Body of pancreas (tissue), 4 donors: ENCODE results near the gene CLDN18. TPM values are rescaled to one million over a fixed set of nuclear protein-coding genes. Genes with fewer than 3 reads are reported as not detected.

Source experiments
- ATAC-seq: fragments of 150-250 bp; one replicate; pipeline ENCODE4 v1.9.1; 2016
- DNase-seq, 4 donors: peaks; one replicate each; pipeline ENCODE4 v3.0.0-alpha.2; 2019
- H3K27ac ChIP-seq, 4 donors: fragments of 200-600 bp; sonication (generic); 1 replicate in 3 of 4; 2 replicates in 1 of 4; pipeline versions ENCODE4 v1.5.1 to v1.6.1; 2016 to 2019; ENCODE audit warnings: mild to moderate bottlenecking in 1 of 4, mixed read lengths in 1 of 4, moderate library complexity in 1 of 4
- H3K27me3 ChIP-seq, 2 donors: fragments of 200-600 bp; sonication (generic); one replicate each; pipeline ENCODE4 v1.6.0; 2016; ENCODE audit warnings: mild to moderate bottlenecking in 1 of 2
- H3K36me3 ChIP-seq, 2 donors: fragments of 200-600 bp; sonication (generic); replicated peaks in 1 of 2; 2 replicates each; pipeline ENCODE4 v1.5.1; 2016; ENCODE audit warnings: low read depth in 2 of 2; ENCODE audit not compliant: insufficient read depth in 1 of 2
- H3K4me1 ChIP-seq: fragments of 200-600 bp; sonication (generic); one replicate; pipeline ENCODE4 v1.6.0; 2016
- H3K4me3 ChIP-seq, 2 donors: fragments of 200-600 bp; sonication (generic); 1 replicate in 1 of 2; 2 replicates in 1 of 2; pipeline ENCODE4 v1.5.1; 2016 to 2019
- H3K9me3 ChIP-seq, 3 donors: fragments of 200-600 bp; sonication (generic); 1 replicate in 2 of 3; 2 replicates in 1 of 3; pipeline ENCODE4 v1.5.1; 2016
- POLR2A ChIP-seq, 3 donors: fragments of 450-650 bp; IDR thresholded peaks; one replicate each; pipeline ENCODE4 v1.6.1; 2016; ENCODE audit warnings: antibody characterized with exemption in 3 of 3, mild to moderate bottlenecking in 2 of 3
- WGBS, 2 donors: methylation state at CpG; one replicate each; pipeline ENCODE4 v1.1.5; 2017; 5-methylcytosine and 5-hydroxymethylcytosine counted together
- intact Hi-C: fragments of 100-400 bp; cut with DNase I; formaldehyde crosslinking; loops from one replicate; pipeline ENCODE4 v1.15.1; 2023
- total RNA-seq, 2 donors: library from RNA; depleted of rRNA; stranded (reverse); fragments of >200 nt; gene quantifications; one replicate each; pipeline ENCODE4 v1.1.0, GENCODE V29; 2016
- TF ChIP-seq, protein P1 (sequence below), 7 experiments: fragments of 450-650 bp in 4 of 7; fragments of 200-600 bp in 3 of 7; sonication (generic) in 3 of 7; IDR thresholded peaks; one replicate each; pipeline ENCODE4 v1.5.1; 2016 to 2019; ENCODE audit warnings: antibody characterized with exemption in 7 of 7

The CLDN18 gene
- total RNA-seq, 2 donors from 2014 or later = 2.0 to 10.1 TPM

- no peak overlapping the region for H3K27ac ChIP-seq
- H3K36me3 ChIP-seq = no peaks in the 10 kb centered on the region
- 47 to 53% methylated on average over 3 to 7 of the region's 8 CpGs for WGBS, 2 donors
- no peaks in the 10 kb centered on the region for H3K27me3 ChIP-seq
- intact Hi-C loops = no loop called here
- no peak for DNase-seq
- no peaks in the 10 kb centered on the region for H3K9me3 ChIP-seq
- TF ChIP-seq, protein P1, sequence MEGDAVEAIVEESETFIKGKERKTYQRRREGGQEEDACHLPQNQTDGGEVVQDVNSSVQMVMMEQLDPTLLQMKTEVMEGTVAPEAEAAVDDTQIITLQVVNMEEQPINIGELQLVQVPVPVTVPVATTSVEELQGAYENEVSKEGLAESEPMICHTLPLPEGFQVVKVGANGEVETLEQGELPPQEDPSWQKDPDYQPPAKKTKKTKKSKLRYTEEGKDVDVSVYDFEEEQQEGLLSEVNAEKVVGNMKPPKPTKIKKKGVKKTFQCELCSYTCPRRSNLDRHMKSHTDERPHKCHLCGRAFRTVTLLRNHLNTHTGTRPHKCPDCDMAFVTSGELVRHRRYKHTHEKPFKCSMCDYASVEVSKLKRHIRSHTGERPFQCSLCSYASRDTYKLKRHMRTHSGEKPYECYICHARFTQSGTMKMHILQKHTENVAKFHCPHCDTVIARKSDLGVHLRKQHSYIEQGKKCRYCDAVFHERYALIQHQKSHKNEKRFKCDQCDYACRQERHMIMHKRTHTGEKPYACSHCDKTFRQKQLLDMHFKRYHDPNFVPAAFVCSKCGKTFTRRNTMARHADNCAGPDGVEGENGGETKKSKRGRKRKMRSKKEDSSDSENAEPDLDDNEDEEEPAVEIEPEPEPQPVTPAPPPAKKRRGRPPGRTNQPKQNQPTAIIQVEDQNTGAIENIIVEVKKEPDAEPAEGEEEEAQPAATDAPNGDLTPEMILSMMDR (IDR thresholded peaks at IDR 0.05) = no peak
- TF ChIP-seq POLR2A (IDR thresholded peaks at IDR 0.05) = no peak
- H3K4me3 ChIP-seq = no peak overlapping the region
- no peak for ATAC-seq
- no peaks in the 10 kb centered on the region for H3K4me1 ChIP-seq
Measured at GRCh38 chr3:138068046-138068445, 58.1 kb downstream of the CLDN18 start.

DNA sequence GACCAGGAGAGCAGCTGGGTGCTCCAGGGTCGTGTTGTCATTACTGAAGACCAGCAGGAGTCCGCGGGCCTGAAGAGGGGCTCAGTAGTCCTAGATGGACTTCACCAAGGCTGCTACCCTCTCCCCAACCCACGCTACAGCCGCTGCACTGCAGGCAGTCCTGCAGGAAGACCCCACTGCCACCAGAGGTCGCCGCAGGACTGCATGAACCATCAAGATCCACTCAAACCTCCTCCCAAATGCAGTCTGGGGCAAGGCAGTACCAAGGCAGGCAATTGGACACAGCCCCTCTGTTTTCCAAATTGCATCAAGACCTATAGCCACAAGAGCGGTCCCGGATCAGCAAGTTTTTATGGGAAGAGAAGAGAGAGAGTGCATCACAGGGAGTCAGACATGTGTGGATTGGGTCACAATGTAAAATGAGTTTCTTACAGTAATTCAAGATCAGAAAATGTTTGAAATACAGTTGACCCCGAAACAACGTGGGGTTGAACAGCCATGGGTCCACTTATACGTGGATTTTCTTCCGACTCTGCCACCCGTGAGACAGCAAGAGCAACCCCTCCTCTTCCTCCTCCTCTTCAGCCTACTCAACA is 58.7 kb downstream of the CLDN18 start:
- Histone ChIP-seq H3K4me1 (no peaks in the 10 kb centered on the region), H3K27ac (no peak overlapping the region), H3K36me3 (no peaks in the 10 kb centered on the region), H3K4me3 (no peak overlapping the region), H3K9me3 (no peaks in the 10 kb centered on the region), H3K27me3 (no peaks in the 10 kb centered on the region)
- ATAC-seq = peak; percentile 83
- TF ChIP-seq, protein P1 (IDR thresholded peaks at IDR 0.05) = peak; percentile 93 to 99 (median 96)
- no peak for TF ChIP-seq POLR2A (IDR thresholded peaks at IDR 0.05)
- 14 to 23% methylated on average over 10 to 14 of the region's 14 CpGs for WGBS, 2 donors
- intact Hi-C loops = no loop called here
- DNase-seq = peak; percentile 77 to 81 (median 79)

DNA sequence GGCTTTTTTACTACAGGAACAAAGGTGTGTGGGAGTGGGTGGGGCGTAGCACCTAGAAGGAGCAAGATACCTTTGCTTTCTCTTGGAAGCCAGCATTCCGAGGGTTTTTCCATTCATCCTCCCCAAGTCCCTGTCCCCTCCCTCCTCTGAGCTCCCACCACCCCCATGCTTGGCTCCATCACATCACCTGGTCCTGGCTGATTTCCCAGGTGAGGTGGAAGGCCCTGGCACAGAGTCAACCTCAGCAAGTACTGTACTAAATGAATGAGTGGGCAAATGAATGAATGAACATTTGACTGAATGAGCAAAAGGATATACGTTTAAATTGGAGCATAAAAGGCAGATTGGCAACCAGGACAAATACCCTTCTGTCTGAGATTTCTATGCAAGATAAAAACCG is 60.0 kb downstream of the CLDN18 start:
- Histone ChIP-seq H3K36me3 (no peaks in the 10 kb centered on the region), H3K4me1 (no peaks in the 10 kb centered on the region), H3K27me3 (no peaks in the 10 kb centered on the region), H3K27ac (no peak overlapping the region), H3K9me3 (no peaks in the 10 kb centered on the region), H3K4me3 (no peak overlapping the region)
- 56 to 58% methylated on average over 4 of the region's 4 CpGs for WGBS, 2 donors
- no peak for ATAC-seq
- peak in 1 of 4 donors; percentile 30 for DNase-seq
- TF ChIP-seq, protein P1 (IDR thresholded peaks at IDR 0.05) = no peak
- no peak for TF ChIP-seq POLR2A (IDR thresholded peaks at IDR 0.05)
- intact Hi-C loops = loop anchor here (2.0 kb wide), 1 partner anchor 49 kb away; no protein-coding TSS in a partner anchor

DNA sequence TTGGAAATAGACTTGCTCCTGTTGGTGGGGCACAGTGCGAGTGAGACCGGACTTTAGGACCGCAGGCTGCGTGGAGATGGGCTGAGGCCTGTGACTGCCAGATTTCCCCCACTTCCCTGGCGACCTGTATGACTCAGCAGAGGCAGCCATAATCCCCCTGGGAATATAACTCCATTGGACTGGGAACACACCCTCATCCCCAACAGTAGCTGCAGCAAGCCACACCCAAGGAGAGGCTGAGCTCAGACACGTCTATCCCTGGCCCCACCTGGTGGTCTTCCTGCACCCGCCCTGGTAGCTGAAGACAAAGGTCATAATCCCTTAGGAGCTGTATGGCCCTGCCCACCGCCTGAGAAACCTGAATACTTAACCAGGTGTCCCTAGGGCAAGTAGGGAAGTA is 62.8 kb downstream of the CLDN18 start:
- Histone ChIP-seq H3K4me3 (no peak overlapping the region), H3K4me1 (no peaks in the 10 kb centered on the region), H3K27me3 (no peaks in the 10 kb centered on the region), H3K27ac (no peak overlapping the region), H3K9me3 (no peaks in the 10 kb centered on the region), H3K36me3 (no peaks in the 10 kb centered on the region)
- WGBS, 2 donors = 83% methylated on average over 5 to 8 of the region's 8 CpGs
- ATAC-seq (no peak), DNase-seq (no peak)
- TF ChIP-seq, protein P1 (IDR thresholded peaks at IDR 0.05) = no peak
- TF ChIP-seq POLR2A (IDR thresholded peaks at IDR 0.05) = no peak
- intact Hi-C loops = no loop called here

DNA sequence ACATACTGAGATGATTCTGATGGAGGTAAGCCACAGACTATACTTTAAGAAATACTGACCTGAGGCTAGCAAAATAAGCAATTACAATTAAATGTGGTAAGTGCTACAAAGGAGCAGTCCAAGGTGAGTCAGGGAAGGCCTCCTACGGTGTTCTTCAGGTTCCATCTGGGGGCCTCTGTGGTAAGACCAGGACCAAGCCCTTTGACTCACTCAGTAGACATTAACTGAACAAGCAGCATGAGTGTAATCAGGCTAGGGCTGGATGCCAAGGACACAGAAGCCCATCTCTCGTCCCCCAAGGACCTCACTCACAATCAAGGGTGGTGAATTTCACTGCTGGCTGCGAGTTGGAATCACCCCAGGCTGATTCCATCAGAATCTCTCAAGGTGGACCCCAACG is 68.1 kb downstream of the CLDN18 start:
- Histone ChIP-seq H3K9me3 (no peaks in the 10 kb centered on the region), H3K27me3 (no peaks in the 10 kb centered on the region), H3K27ac (no peak overlapping the region), H3K4me3 (no peak overlapping the region), H3K36me3 (no peaks in the 10 kb centered on the region), H3K4me1 (peaks cover 15% of the 10 kb centered on the region)
- no peak for TF ChIP-seq POLR2A (IDR thresholded peaks at IDR 0.05)
- TF ChIP-seq, protein P1 (IDR thresholded peaks at IDR 0.05) = no peak
- DNase-seq = no peak
- ATAC-seq = no peak
- WGBS, 2 donors = 60 to 75% methylated on average over 4 of the region's 4 CpGs
- intact Hi-C loops = no loop called here
